Uterus (tissue), 2 donors: ENCODE data around the gene PUM1.

Source experiments
- POLR2A ChIP-seq, 2 donors: fragments of 450-650 bp; IDR thresholded peaks; one replicate each; pipeline ENCODE4 v1.6.1; 2016; ENCODE audit warnings: antibody characterized with exemption in 2 of 2, mild to moderate bottlenecking in 1 of 2, moderate library complexity in 1 of 2
- TF ChIP-seq, protein P1 (sequence below), 4 experiments: fragments of 200-600 bp in 2 of 4; fragments of 450-650 bp in 2 of 4; sonication (generic) in 2 of 4; IDR thresholded peaks; one replicate each; pipeline ENCODE4 v1.5.1; 2016 to 2019; ENCODE audit warnings: antibody characterized with exemption in 4 of 4, mild to moderate bottlenecking in 2 of 4, moderate library complexity in 1 of 4

GRCh38 chr1:30895382-30895943 is 170.1 kb downstream of the PUM1 start:
- TF ChIP-seq POLR2A (IDR thresholded peaks at IDR 0.05) = no peak
- TF ChIP-seq, protein P1, sequence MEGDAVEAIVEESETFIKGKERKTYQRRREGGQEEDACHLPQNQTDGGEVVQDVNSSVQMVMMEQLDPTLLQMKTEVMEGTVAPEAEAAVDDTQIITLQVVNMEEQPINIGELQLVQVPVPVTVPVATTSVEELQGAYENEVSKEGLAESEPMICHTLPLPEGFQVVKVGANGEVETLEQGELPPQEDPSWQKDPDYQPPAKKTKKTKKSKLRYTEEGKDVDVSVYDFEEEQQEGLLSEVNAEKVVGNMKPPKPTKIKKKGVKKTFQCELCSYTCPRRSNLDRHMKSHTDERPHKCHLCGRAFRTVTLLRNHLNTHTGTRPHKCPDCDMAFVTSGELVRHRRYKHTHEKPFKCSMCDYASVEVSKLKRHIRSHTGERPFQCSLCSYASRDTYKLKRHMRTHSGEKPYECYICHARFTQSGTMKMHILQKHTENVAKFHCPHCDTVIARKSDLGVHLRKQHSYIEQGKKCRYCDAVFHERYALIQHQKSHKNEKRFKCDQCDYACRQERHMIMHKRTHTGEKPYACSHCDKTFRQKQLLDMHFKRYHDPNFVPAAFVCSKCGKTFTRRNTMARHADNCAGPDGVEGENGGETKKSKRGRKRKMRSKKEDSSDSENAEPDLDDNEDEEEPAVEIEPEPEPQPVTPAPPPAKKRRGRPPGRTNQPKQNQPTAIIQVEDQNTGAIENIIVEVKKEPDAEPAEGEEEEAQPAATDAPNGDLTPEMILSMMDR (IDR thresholded peaks at IDR 0.05) = no peak
